GM12873 (cell line): ENCODE data around the gene G3BP1.
A peak's percentile ranks its signal among the peaks of the same experiment; 100 is the strongest.

Experiments used
- CTCF ChIP-seq: IDR thresholded peaks from 2 replicates; pipeline ENCODE4 v1.5.1; 2012; ENCODE audit warnings: low read depth, mild to moderate bottlenecking, moderate library complexity, low read length, control low read depth; ENCODE audit not compliant: insufficient read depth; ENCODE audit errors: missing control alignments

G3BP1 gene

GRCh38 chr5:151771259-151772028 is at the start of gene G3BP1:
TSS of gene G3BP1 (plus strand) at chr5:151771954. CDS start at chr5:151786621, 14,667 bp downstream.
- peak; percentile 71 for TF ChIP-seq CTCF

- TF ChIP-seq CTCF, result no peak
These were observed 49.2 kb upstream of the G3BP1 start for GRCh38 chr5:151722546-151722945.

- no peak for TF ChIP-seq CTCF
These were observed 47.4 kb upstream of the G3BP1 start for GRCh38 chr5:151724360-151724759.

GRCh38 chr5:151730381-151730780 is 41.4 kb upstream of the G3BP1 start:
- TF ChIP-seq CTCF, result no peak

GRCh38 chr5:151733358-151734063 is 38.2 kb upstream of the G3BP1 start:
- TF ChIP-seq CTCF, result no peak

GRCh38 chr5:151734064-151734408 is 37.7 kb upstream of the G3BP1 start:
- no peak for TF ChIP-seq CTCF

- TF ChIP-seq CTCF, result no peak
These were observed 36.1 kb upstream of the G3BP1 start for GRCh38 chr5:151735646-151736045.
